NCI-H1048 (cell line): ENCODE measurements around the gene MBL2.

Experiments used
- DNase-seq: peaks from one replicate; lab custom pipeline; 2025; lab: John Stamatoyannopoulos, UW

MBL2 gene

GRCh38 chr10:52771534-52772445 lies 794 bp downstream of the MBL2 start:
- DNase-seq: no peak

GRCh38 chr10:52770904-52771303 lies 1.7 kb downstream of the MBL2 start:
- no peak for DNase-seq

- DNase-seq: no peak
Measured at GRCh38 chr10:52769966-52770365, 2.6 kb downstream of the MBL2 start.

- no peak for DNase-seq
Measured at GRCh38 chr10:52768001-52768532, 4.5 kb downstream of the MBL2 start.

- DNase-seq: no peak
Measured at GRCh38 chr10:52762088-52762487, 10.5 kb downstream of the MBL2 start.

GRCh38 chr10:52759154-52759553 lies 13.4 kb downstream of the MBL2 start:
- DNase-seq: no peak

GRCh38 chr10:52758406-52758805 lies 14.2 kb downstream of the MBL2 start:
- DNase-seq: no peak

GRCh38 chr10:52757773-52758172 lies 14.8 kb downstream of the MBL2 start:
- DNase-seq: no peak

GRCh38 chr10:52756966-52757365 lies 15.6 kb downstream of the MBL2 start:
- no peak for DNase-seq

GRCh38 chr10:52756295-52756694 lies 16.3 kb downstream of the MBL2 start:
- no peak for DNase-seq

GRCh38 chr10:52755297-52756062 lies 17.1 kb downstream of the MBL2 start:
- no peak for DNase-seq

GRCh38 chr10:52752801-52753445 lies 19.7 kb downstream of the MBL2 start:
- DNase-seq: no peak

- no peak for DNase-seq
Measured at GRCh38 chr10:52752261-52752660, 20.3 kb downstream of the MBL2 start.

GRCh38 chr10:52751337-52751736 lies 21.2 kb downstream of the MBL2 start:
- no peak for DNase-seq

- no peak for DNase-seq
Measured at GRCh38 chr10:52750629-52751028, 22.0 kb downstream of the MBL2 start.

GRCh38 chr10:52747694-52748093 lies 24.9 kb downstream of the MBL2 start:
- DNase-seq: no peak

- DNase-seq: no peak
Measured at GRCh38 chr10:52746169-52746568, 26.4 kb downstream of the MBL2 start.

GRCh38 chr10:52744057-52744805 lies 28.4 kb downstream of the MBL2 start:
- no peak for DNase-seq

GRCh38 chr10:52742731-52743130 lies 29.9 kb downstream of the MBL2 start:
- no peak for DNase-seq

- DNase-seq: no peak
Measured at GRCh38 chr10:52741851-52742250, 30.7 kb downstream of the MBL2 start.

GRCh38 chr10:52740913-52741675 lies 31.5 kb downstream of the MBL2 start:
- peak; percentile 23 for DNase-seq
